ENCODE results near the gene ADORA2B. TPM values are rescaled to one million over a fixed set of nuclear protein-coding genes. Genes with fewer than 3 reads are reported as not detected.

Gene ADORA2B
- total RNA-seq, 1 experiment from 2014 or later: 1.5 TPM

DNA sequence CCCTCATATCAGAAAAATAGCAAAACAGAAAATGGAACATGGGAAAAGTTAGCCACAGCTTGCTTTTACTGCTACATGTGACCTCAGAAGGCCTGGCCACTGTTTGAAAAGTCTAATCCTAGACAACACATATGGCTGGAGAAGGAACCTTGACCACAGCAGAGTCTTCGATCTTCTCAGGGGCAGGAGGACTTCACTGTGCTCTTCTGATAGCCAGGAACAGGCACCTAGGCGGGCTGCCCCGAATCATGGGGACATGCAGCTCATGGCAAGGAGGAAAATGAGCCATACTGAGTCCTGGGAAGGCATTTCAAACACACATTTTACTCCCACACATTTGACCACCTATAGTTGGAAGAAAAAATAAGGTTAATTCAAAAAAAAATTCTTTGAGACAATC, 31.1 kb upstream of the ADORA2B start:
- no peak for DNase-seq
- Mint-ChIP-seq H3K9me3 (ENCODE audit: unreplicated experiment) (no peaks in the 10 kb centered on the region), H3K36me3 (ENCODE audit: insufficient read depth, unreplicated experiment) (no peaks in the 10 kb centered on the region), H3K4me1 (ENCODE audit: low read depth, unreplicated experiment) (no peaks in the 10 kb centered on the region), H3K27ac (ENCODE audit: unreplicated experiment) (no peak overlapping the region), H3K27me3 (ENCODE audit: insufficient read depth, unreplicated experiment) (no peaks in the 10 kb centered on the region), H3K4me3 (ENCODE audit: unreplicated experiment) (no peak overlapping the region)
- intact Hi-C loops (cut with micrococcal nuclease; ENCODE audit: unreplicated experiment): no loop called here
- Histone ChIP-seq H3K36me3 (ENCODE audit: control insufficient read depth, insufficient read depth, low read length) (no peaks in the 10 kb centered on the region), H3K27me3 (replicated peaks; ENCODE audit: control insufficient read depth, insufficient read depth, low read length) (no peaks in the 10 kb centered on the region), H3K4me1 (no peaks in the 10 kb centered on the region), H3K4me3 (ENCODE audit: low read depth, low read length) (no peak overlapping the region), H3K9me3 (no peaks in the 10 kb centered on the region)
- ChIA-PET CTCF (no interaction called here), POLR2A (no interaction called here)
- no TSS peak for BruUV-seq (replicated peaks)
- TF ChIP-seq, protein P1, sequence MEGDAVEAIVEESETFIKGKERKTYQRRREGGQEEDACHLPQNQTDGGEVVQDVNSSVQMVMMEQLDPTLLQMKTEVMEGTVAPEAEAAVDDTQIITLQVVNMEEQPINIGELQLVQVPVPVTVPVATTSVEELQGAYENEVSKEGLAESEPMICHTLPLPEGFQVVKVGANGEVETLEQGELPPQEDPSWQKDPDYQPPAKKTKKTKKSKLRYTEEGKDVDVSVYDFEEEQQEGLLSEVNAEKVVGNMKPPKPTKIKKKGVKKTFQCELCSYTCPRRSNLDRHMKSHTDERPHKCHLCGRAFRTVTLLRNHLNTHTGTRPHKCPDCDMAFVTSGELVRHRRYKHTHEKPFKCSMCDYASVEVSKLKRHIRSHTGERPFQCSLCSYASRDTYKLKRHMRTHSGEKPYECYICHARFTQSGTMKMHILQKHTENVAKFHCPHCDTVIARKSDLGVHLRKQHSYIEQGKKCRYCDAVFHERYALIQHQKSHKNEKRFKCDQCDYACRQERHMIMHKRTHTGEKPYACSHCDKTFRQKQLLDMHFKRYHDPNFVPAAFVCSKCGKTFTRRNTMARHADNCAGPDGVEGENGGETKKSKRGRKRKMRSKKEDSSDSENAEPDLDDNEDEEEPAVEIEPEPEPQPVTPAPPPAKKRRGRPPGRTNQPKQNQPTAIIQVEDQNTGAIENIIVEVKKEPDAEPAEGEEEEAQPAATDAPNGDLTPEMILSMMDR (IDR thresholded peaks at IDR 0.05; ENCODE audit: insufficient read depth in 1 of 2, low read depth in 1 of 2, low read length in 1 of 2, severe bottlenecking in 1 of 2, unreplicated experiment in 1 of 2): no peak

DNA sequence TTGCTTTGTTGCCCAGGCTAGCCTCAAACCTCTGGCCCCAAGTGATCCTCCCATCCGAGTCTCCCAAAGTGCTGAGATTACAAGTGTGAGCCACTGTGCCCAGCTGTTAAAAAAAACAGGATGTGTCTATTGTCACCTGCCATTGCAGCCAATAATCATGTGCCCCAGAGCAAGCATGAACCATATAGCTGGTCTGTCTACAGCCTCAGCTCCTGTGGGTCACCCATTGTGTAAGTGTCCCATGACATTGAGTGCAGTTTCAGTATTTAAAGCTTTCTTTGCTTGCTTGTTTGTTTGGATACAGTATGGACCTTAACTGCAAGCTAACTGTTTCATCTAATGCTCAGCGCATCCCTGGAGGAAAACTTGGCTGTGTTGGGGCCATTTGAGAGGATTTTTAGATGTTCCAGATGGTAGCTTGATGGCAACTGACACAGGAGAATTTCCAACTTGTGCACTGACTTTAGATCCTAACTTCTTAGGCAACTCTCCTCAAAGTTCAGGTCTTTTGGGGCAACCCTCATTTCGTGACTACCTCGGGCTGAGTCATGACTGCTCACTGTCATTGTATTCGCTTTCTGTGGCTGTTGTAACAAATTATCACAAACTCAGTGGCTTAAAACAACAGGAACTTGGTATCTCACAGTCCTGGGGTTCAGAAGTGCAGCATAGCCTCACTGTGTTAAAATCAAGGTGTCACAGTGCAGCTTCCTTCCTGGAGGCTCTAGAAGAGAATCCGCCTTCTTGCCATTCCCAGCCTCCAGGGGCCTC, 30.3 kb upstream of the ADORA2B start:
- H3K4me3 Mint-ChIP-seq (ENCODE audit: unreplicated experiment): no peak overlapping the region
- DNase-seq: no peak
- no peaks in the 10 kb centered on the region for H3K4me1 Mint-ChIP-seq (ENCODE audit: low read depth, unreplicated experiment)
- no peaks in the 10 kb centered on the region for H3K36me3 Mint-ChIP-seq (ENCODE audit: insufficient read depth, unreplicated experiment)
- intact Hi-C loops (cut with micrococcal nuclease; ENCODE audit: unreplicated experiment): no loop called here
- no peaks in the 10 kb centered on the region for H3K9me3 Mint-ChIP-seq (ENCODE audit: unreplicated experiment)
- ChIA-PET POLR2A (no interaction called here), CTCF (no interaction called here)
- no TSS peak for BruUV-seq (replicated peaks)
- H3K4me3 ChIP-seq (ENCODE audit: low read depth, low read length): no peak overlapping the region
- no peak overlapping the region for H3K27ac Mint-ChIP-seq (ENCODE audit: unreplicated experiment)
- H3K4me1 ChIP-seq: no peaks in the 10 kb centered on the region
- H3K27me3 Mint-ChIP-seq (ENCODE audit: insufficient read depth, unreplicated experiment): no peaks in the 10 kb centered on the region
- H3K9me3 ChIP-seq: no peaks in the 10 kb centered on the region
- no peaks in the 10 kb centered on the region for H3K36me3 ChIP-seq (ENCODE audit: control insufficient read depth, insufficient read depth, low read length)
- H3K27me3 ChIP-seq (replicated peaks; ENCODE audit: control insufficient read depth, insufficient read depth, low read length): no peaks in the 10 kb centered on the region
- TF ChIP-seq, protein P1 (IDR thresholded peaks at IDR 0.05; ENCODE audit: insufficient read depth in 1 of 2, low read depth in 1 of 2, low read length in 1 of 2, severe bottlenecking in 1 of 2, unreplicated experiment in 1 of 2): no peak

DNA sequence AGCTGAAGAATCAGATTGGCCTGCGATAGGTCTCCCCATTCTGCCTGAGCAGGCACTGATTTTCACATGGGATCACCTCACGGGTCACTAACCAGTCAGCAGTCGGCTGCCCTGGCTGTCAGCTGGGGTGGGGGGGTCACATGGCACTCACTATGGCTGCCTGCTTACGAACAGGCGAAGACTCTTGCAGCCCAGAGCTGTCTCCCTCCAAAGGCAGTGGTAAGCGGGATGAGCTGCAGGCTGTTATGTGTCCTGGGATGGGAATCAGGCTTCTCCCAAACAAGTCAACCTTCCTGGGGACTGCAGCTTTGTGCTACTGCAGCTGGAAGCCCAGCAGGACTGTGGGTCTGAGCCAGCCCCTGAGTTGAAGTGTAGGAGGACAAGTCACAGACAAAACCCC, 29.0 kb upstream of the ADORA2B start:
- TF ChIP-seq, protein P1 (IDR thresholded peaks at IDR 0.05; ENCODE audit: insufficient read depth in 1 of 2, low read depth in 1 of 2, low read length in 1 of 2, severe bottlenecking in 1 of 2, unreplicated experiment in 1 of 2): no peak
- POLR2A ChIA-PET: no interaction called here

More for the DNA sequence above, 29.0 kb upstream of the ADORA2B start:
- H3K27me3 ChIP-seq (replicated peaks; ENCODE audit: control insufficient read depth, insufficient read depth, low read length): no peaks in the 10 kb centered on the region
- H3K4me3 ChIP-seq (ENCODE audit: low read depth, low read length): no peak overlapping the region
- intact Hi-C loops (cut with micrococcal nuclease; ENCODE audit: unreplicated experiment): no loop called here
- Mint-ChIP-seq H3K27ac (ENCODE audit: unreplicated experiment) (no peak overlapping the region), H3K4me1 (ENCODE audit: low read depth, unreplicated experiment) (no peaks in the 10 kb centered on the region), H3K27me3 (ENCODE audit: insufficient read depth, unreplicated experiment) (no peaks in the 10 kb centered on the region), H3K4me3 (ENCODE audit: unreplicated experiment) (no peak overlapping the region), H3K36me3 (ENCODE audit: insufficient read depth, unreplicated experiment) (no peaks in the 10 kb centered on the region), H3K9me3 (ENCODE audit: unreplicated experiment) (no peaks in the 10 kb centered on the region)
- BruUV-seq (replicated peaks): no TSS peak
- no peaks in the 10 kb centered on the region for H3K4me1 ChIP-seq
- no peaks in the 10 kb centered on the region for H3K36me3 ChIP-seq (ENCODE audit: control insufficient read depth, insufficient read depth, low read length)
- DNase-seq: no peak
- CTCF ChIA-PET: no interaction called here
- no peaks in the 10 kb centered on the region for H3K9me3 ChIP-seq
